GM04503 (cell line): Measurements from ENCODE around the gene TAMM41.
"Not testable (repeated sequence)": the region's sequence is repeated elsewhere in the genome, so short reads cannot be mapped to it uniquely, and the experiment has no call there.

Source experiments
- DNase-seq: peaks from one replicate; pipeline ENCODE4 v3.0.0-alpha.2; 2012; ENCODE audit warnings: low read depth

Gene TAMM41

DNA sequence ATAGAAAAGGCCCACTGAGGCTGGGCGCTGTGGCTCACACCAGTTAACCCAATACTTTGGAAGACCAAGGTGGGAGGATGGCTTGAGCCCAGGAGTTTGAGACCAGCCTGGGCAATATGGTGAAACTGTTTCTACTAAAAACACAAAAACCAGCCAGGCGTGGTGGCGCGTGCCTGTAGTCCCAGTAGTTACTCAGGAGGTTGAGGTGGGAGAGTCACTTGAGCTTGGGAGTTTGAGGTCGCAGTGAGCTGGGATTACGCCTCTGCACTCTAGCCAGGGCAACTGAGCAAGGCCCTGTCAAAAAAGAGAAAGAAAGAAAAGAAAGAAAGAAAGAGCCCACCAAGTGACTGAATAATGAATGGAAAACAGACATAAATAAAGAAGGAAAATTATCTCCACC, 32.0 kb downstream of the TAMM41 start:
- no peak for DNase-seq

DNA sequence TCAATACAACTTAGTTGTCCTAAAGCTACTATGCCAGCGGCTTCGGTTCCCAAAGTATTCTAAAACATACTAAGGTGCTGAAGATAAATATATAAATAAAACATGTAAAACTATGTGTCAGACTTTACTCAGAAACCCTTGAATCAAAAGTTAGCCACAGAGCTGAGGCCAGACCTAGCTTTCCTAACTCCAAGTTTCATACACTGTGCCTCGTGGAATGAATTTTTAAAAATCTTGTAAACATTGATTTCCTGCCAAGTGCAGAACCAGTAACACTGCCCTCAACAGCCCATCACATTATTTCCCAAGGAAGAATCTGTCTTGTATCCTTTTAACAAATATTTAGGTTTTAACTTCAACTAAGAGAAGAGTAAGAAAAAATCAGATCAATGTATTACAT, 36.4 kb downstream of the TAMM41 start:
- DNase-seq, result peak; percentile 73

GRCh38 chr3:11808231-11808630, 38.5 kb downstream of the TAMM41 start:
- no peak for DNase-seq

- peak; percentile 79 for DNase-seq
Measured at GRCh38 chr3:11807686-11808085, 39.0 kb downstream of the TAMM41 start.

DNA sequence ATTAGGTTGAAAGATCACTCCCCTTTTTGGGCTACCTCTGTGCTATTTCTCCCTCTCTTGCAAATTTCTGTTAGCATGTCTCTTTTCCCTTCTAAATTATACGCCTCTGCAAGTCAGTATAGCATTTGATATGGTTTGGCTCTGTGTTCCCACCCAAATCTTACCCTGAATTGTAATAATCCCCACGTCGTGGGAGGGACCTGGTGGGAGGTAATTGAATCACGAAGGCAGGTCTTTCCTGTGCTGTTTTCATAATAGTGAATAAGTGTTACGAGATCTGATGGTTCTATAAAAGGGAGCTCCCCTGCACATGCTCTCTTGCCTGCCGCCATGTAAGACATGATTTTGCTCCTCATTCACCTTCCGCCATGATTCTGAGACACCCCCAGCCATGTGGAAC, 41.0 kb downstream of the TAMM41 start:
- DNase-seq, result no peak

DNA sequence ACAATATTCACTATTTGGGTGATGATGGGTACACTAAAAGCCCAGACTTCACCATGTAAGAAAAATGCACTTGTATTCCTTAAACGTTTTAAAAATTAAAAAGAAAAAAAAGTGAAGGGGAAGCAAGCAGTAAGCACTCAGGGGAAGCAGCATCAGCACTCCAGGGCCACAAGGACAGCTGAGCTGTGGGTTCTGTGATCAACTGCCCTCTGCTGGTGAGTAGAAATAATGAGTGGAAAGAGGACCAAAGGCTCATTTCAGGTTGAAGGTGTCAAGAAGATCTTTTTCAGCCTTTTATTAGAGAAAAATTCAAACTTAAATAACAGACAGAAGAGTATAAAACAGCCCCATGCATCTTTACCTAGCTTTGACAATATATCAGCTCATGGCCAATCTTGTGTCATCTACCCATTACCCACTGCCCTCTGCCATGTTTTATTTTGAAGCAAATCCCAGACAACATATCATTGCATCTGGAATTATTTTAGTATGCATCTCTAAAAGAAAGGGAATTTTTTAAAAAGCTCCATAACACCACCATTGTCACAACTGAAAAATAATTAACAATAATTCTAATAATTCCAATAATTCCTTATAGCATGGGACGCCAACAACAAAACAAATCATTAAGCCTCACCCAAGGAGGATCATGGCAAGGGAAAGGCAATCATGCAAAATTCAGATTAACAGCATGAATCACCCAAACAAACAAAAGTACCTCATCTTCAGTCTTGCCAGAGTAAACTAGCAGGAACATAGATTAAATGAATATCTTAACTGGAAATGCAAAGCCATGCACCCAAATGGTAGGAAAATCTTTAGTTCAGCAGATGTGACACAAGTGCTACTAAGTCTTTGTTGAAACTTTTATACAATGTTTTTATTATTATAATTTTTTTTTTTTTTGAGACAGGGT, 42.5 kb downstream of the TAMM41 start:
- DNase-seq, result no peak

GRCh38 chr3:11799791-11800190, 46.9 kb downstream of the TAMM41 start:
- DNase-seq, result no peak

GRCh38 chr3:11794927-11795326, 51.8 kb downstream of the TAMM41 start:
- DNase-seq, result no peak

DNA sequence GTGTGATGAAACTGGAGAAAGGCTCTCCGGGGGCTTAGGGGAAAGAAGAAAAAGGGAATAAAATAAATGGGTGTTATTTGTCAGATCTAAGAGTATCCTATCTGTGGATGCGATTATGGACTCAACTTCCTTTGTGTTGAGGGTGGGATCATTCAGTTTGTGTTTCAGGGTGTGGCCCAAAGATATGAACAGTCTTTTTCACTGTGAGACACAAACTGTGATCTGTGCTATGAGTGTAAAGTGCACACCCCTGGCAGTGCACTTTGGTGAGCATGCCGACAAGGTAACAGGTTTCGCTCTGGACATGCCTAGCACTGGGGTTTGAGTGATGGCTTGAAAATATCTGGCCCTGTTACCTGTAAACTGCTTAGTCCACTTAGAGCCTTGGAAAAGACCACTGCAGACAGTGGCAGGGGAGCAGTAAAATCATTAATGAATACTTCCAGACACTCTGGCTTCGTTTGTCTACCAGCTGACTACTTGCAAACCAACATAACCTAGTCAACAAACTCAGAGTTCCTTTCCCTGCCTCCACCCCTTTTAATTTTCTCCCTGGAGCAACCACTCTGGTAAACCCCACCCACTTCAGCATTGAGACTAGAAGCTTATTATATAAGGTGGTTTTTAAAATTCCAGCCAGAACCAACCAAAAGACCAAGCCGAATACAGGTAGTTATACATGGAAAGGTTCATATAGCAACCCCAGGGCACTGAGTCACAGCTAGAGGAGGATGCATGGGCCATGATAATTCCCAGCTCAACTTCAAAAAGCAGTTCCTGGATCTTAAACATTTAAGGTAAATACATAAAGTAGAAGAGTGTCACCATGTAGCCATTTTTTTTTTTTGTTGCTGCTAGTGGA, 55.1 kb downstream of the TAMM41 start:
- no peak for DNase-seq

GRCh38 chr3:11789412-11789811, 57.3 kb downstream of the TAMM41 start:
- DNase-seq, result no peak

DNA sequence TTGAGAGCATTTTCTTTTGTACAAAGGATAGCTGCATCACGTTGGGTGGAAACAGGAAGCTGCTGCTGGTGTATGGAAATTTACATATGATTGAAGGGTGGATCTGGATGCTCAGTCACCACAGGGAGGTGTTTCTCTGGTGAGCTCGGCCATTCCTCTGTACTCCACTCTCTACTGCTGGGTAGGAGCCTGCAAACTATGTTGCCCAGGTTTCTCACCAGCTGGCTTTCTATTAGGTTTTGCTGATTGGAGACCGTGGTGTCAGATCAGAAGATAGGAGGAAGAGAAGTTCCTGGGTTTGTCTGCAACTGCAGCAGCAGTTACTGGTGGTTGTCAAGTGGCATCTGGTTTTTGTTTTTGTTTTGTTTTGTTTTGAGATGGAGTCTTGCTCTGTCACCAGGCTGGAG, 61.7 kb downstream of the TAMM41 start:
- no peak for DNase-seq

DNA sequence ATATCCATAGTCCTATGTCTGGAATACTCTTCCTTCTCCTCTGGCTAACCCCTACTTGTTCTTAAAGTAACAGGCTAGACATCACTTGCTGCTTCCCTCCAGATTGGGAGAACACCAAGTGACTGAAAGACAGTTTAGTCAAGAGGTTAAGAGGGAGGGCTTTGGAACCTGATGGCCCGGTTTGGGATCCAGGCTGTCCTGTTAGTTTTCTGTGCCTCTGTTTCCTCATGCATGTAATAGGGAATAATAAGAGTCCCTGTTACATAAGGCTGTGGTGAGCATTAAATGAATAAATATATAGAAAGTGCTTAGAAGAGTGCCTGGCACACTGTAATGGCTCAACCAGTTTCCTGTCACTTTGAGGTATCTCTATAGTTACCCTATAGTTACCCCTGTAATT, 66.3 kb downstream of the TAMM41 start:
- no peak for DNase-seq

GRCh38 chr3:11779626-11780025, 67.1 kb downstream of the TAMM41 start:
- no peak for DNase-seq

DNA sequence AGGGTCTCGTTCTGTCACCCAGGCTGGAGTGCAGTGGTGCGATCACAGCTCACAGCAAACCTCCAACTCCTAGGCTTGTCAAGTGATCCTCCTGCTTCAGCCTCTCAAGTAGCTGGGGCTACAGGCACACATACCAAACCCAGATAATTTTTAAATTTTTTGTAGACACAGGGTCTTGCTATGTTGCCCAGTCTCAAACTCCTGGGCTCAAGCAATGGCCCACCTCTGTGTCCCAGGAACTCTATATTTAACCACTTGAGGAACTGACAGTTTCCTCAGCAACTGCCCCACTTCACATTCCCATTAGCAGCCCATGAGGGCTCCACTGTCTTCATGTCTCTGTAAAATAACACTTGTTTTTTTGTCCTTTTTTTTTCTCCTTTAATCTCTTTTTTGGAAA, 68.4 kb downstream of the TAMM41 start:
- no peak for DNase-seq

DNA sequence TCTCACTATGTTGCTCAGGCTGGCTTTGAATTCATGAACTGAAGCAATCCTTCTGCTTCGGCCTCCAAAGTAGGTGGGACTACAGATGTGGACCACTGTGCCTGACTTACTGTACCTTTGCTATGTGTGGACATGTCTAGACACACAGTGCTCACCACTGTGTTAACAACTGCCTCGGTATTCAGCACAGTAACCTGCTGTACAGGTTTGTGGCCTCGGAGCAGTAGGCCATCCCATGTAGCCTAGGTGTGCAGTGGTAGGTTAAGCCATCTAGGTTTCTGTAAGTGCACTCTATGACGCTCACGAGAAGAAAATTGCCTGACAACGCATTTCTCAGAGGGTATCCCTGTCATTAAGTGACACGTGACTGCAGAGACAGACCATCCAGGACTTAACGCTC, 70.3 kb downstream of the TAMM41 start:
- no peak for DNase-seq

GRCh38 chr3:11775493-11775892, 71.2 kb downstream of the TAMM41 start:
- no peak for DNase-seq

GRCh38 chr3:11774296-11774877, 72.3 kb downstream of the TAMM41 start:
- peak; percentile 21 for DNase-seq

DNA sequence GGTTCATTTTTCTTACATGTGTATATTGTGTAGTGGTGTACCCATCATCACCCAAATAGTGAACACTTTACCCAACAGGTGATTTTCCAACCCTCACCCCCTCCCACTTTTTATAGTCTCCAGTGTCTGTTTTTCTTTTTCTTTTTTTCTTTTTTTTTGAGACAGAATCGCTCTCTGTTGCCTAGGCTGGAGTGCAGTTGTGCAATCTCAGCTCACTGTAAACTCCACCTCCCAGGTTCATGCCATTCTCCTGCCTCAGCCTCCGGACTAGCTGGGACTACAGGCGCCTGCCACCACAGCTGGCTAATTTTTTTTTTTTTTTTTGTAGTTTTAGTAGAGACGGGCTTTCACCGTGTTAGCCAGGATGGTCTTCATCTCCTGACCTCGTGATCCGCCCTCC, 74.8 kb downstream of the TAMM41 start:
- not testable (repeated sequence) for DNase-seq

GRCh38 chr3:11770477-11771391, 76.0 kb downstream of the TAMM41 start:
- peak; percentile 77 for DNase-seq

DNA sequence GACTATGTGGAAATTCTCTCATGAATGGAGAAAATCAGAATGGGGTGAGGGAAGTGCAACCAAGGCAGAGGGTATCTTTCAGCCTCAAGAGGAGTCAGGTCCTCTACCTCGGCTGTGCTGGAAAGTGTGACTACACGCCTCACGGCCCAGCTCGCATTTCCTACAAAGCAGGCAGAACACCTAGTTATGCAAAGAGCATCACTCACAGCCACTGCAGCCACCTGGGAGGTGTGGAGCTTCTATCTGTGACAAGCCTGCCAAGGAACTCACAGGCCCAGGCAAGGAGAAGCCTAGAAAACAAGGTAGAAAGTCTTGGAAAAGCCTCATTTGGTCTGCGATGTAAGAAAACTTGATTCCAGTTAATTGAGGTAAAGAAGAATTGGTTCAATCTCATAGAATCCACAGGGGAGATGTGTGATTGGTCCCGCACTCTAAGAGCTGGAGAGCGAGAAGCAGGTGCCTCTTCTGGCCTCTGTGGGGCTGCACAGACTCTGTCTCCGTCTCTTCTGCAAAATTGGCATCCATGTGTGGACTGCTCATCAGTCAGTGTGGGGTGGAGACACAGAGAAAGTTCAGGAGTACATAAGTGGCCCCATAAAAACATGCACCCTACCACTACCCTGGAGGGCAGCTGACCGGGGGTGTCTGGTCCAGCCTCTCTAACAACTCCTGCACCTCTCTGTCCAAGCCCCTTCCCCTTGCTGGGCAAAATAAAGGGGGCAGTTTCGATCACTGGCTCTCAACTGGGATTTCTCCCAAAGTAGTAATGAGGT, 76.8 kb downstream of the TAMM41 start:
- DNase-seq, result no peak

GRCh38 chr3:11768604-11769003, 78.1 kb downstream of the TAMM41 start:
- DNase-seq, result no peak
